HCT116 (cell line): ENCODE measurements around the gene NTMT2.

Experiments
- ATF3 ChIP-seq: IDR thresholded peaks from 2 replicates; pipeline ENCODE4 v1.6.1; 2012
- CTCF ChIP-seq, 3 experiments: fragments of 200-600 bp in 1 of 3; sonication (generic) in 1 of 3; IDR thresholded peaks in 2 of 3; conservative IDR thresholded peaks in 1 of 3; 2 replicates each; pipeline ENCODE4 v1.5.1; 2012 to 2017; ENCODE audit warnings: low read depth in 2 of 3, low read length in 2 of 3, antibody characterized with exemption in 1 of 3, borderline replicate concordance in 1 of 3, control low read depth in 1 of 3, mild to moderate bottlenecking in 1 of 3, mixed read lengths in 1 of 3, mixed run types in 1 of 3, moderate library complexity in 1 of 3; ENCODE audit not compliant: insufficient read depth in 1 of 3
- EGR1 ChIP-seq: IDR thresholded peaks from 2 replicates; pipeline ENCODE4 v1.6.1; 2012; ENCODE audit warnings: low read depth
- EZH2phosphoT487 ChIP-seq: fragments of 200-600 bp; IDR thresholded peaks from 2 replicates; pipeline ENCODE4 v1.6.1; 2018; ENCODE audit warnings: antibody characterized with exemption, borderline replicate concordance
- JUND ChIP-seq: IDR thresholded peaks from 2 replicates; pipeline ENCODE4 v1.6.1; 2012
- POLR2A ChIP-seq: IDR thresholded peaks from 2 replicates; pipeline ENCODE4 v1.7.0; 2011; ENCODE audit warnings: borderline replicate concordance; ENCODE audit not compliant: insufficient read depth, insufficient read length; ENCODE audit errors: extremely low read depth
- POLR2AphosphoS5 ChIP-seq: IDR thresholded peaks from 2 replicates; pipeline ENCODE4 v1.6.1; 2011; ENCODE audit warnings: mild to moderate bottlenecking, low read depth, low read length, moderate library complexity
- REST ChIP-seq: IDR thresholded peaks from 2 replicates; pipeline ENCODE4 v1.6.1; 2012; ENCODE audit warnings: low read depth
- SIN3A ChIP-seq: IDR thresholded peaks from 2 replicates; pipeline ENCODE4 v1.6.1; 2012; ENCODE audit warnings: low read depth
- SP1 ChIP-seq: IDR thresholded peaks from 2 replicates; pipeline ENCODE4 v1.6.1; 2012; ENCODE audit warnings: low read depth
- ZFX ChIP-seq: fragments of 450-650 bp; IDR thresholded peaks from 2 replicates; pipeline ENCODE4 v1.6.1; 2017
- ZNF274 ChIP-seq: fragments of 200-500 bp; sonication (Bioruptor generic); IDR thresholded peaks from 2 replicates; pipeline ENCODE4 v1.6.1; 2014; ENCODE audit warnings: mild to moderate bottlenecking, low read depth, low read length, inconsistent platforms

GRCh38 chr1:170200161-170200560 is 54.4 kb downstream of the NTMT2 start:
- no peak for TF ChIP-seq EGR1
- TF ChIP-seq CTCF (IDR thresholded peaks at IDR 0.05 in 2 of 3, conservative IDR thresholded peaks at IDR 0.05 in 1 of 3; ENCODE audit: borderline replicate concordance in 1 of 3, insufficient read depth in 1 of 3, low read depth in 2 of 3, low read length in 2 of 3) = no peak
- no peak for TF ChIP-seq SIN3A
- TF ChIP-seq REST = no peak
- TF ChIP-seq EZH2phosphoT487 = no peak
- no peak for TF ChIP-seq POLR2AphosphoS5
- TF ChIP-seq SP1 = no peak
- no peak for TF ChIP-seq ZNF274
- TF ChIP-seq JUND = no peak
- no peak for TF ChIP-seq ZFX
- TF ChIP-seq POLR2A = no peak
- TF ChIP-seq ATF3 = no peak
